Measurements from ENCODE around the gene VWA8.

The VWA8 gene

DNA sequence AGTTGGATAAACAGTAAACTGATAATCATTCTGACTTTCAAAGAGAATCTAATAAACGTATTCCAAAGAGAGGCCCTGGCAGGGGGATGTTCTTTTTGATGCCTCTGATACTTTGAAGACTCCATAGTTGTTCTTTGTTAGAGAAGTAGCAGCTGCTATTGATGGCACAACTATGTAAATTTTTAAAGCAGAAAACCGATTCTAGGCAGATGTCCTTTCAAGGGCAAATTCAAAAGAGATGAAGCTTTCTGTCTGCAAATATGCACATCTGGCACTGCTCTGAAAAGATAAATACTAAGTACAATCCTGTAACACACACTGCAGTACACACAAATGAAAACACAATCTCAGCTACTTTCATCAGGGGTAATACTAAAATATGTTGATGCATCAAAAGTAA, 250.1 kb downstream of the VWA8 start:
- ATAC-seq: no peak
- TF ChIP-seq ZNF70 (CRISPR knock-in tag; IDR thresholded peaks at IDR 0.05) (no peak), ZNF8 (CRISPR knock-in tag; IDR thresholded peaks at IDR 0.05) (no peak), ZFP30 (CRISPR knock-in tag; IDR thresholded peaks at IDR 0.05) (no peak), BACH2 (CRISPR knock-in tag; IDR thresholded peaks at IDR 0.05; ENCODE audit: borderline replicate concordance) (no peak), OSR1 (CRISPR knock-in tag; IDR thresholded peaks at IDR 0.05) (no peak), ARNTL (CRISPR knock-in tag; IDR thresholded peaks at IDR 0.05; ENCODE audit: borderline replicate concordance, low read depth) (no peak)
- TF ChIP-seq, protein P1, sequence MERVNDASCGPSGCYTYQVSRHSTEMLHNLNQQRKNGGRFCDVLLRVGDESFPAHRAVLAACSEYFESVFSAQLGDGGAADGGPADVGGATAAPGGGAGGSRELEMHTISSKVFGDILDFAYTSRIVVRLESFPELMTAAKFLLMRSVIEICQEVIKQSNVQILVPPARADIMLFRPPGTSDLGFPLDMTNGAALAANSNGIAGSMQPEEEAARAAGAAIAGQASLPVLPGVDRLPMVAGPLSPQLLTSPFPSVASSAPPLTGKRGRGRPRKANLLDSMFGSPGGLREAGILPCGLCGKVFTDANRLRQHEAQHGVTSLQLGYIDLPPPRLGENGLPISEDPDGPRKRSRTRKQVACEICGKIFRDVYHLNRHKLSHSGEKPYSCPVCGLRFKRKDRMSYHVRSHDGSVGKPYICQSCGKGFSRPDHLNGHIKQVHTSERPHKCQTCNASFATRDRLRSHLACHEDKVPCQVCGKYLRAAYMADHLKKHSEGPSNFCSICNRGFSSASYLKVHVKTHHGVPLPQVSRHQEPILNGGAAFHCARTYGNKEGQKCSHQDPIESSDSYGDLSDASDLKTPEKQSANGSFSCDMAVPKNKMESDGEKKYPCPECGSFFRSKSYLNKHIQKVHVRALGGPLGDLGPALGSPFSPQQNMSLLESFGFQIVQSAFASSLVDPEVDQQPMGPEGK (CRISPR knock-in tag; IDR thresholded peaks at IDR 0.05; ENCODE audit: borderline replicate concordance): no peak

GRCh38 chr13:41709511-41709910, 251.4 kb downstream of the VWA8 start:
- TF ChIP-seq, protein P2, sequence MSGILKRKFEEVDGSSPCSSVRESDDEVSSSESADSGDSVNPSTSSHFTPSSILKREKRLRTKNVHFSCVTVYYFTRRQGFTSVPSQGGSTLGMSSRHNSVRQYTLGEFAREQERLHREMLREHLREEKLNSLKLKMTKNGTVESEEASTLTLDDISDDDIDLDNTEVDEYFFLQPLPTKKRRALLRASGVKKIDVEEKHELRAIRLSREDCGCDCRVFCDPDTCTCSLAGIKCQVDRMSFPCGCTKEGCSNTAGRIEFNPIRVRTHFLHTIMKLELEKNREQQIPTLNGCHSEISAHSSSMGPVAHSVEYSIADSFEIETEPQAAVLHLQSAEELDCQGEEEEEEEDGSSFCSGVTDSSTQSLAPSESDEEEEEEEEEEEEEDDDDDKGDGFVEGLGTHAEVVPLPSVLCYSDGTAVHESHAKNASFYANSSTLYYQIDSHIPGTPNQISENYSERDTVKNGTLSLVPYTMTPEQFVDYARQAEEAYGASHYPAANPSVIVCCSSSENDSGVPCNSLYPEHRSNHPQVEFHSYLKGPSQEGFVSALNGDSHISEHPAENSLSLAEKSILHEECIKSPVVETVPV (CRISPR knock-in tag; IDR thresholded peaks at IDR 0.05): no peak
- TF ChIP-seq SNAI2 (CRISPR knock-in tag; IDR thresholded peaks at IDR 0.05): no peak
- no peak for TF ChIP-seq RARB (CRISPR knock-in tag; IDR thresholded peaks at IDR 0.05)
- no peak for TF ChIP-seq OSR1 (CRISPR knock-in tag; IDR thresholded peaks at IDR 0.05)
- no peak for TF ChIP-seq ESRRG (CRISPR knock-in tag; IDR thresholded peaks at IDR 0.05)
- no peak for TF ChIP-seq PPARA (CRISPR knock-in tag; IDR thresholded peaks at IDR 0.05; ENCODE audit: borderline replicate concordance)
- no peak for TF ChIP-seq TCF4 (CRISPR knock-in tag; IDR thresholded peaks at IDR 0.05; ENCODE audit: borderline replicate concordance)
- TF ChIP-seq ARNTL (CRISPR knock-in tag; IDR thresholded peaks at IDR 0.05; ENCODE audit: borderline replicate concordance, low read depth): no peak
- TF ChIP-seq, protein P3, sequence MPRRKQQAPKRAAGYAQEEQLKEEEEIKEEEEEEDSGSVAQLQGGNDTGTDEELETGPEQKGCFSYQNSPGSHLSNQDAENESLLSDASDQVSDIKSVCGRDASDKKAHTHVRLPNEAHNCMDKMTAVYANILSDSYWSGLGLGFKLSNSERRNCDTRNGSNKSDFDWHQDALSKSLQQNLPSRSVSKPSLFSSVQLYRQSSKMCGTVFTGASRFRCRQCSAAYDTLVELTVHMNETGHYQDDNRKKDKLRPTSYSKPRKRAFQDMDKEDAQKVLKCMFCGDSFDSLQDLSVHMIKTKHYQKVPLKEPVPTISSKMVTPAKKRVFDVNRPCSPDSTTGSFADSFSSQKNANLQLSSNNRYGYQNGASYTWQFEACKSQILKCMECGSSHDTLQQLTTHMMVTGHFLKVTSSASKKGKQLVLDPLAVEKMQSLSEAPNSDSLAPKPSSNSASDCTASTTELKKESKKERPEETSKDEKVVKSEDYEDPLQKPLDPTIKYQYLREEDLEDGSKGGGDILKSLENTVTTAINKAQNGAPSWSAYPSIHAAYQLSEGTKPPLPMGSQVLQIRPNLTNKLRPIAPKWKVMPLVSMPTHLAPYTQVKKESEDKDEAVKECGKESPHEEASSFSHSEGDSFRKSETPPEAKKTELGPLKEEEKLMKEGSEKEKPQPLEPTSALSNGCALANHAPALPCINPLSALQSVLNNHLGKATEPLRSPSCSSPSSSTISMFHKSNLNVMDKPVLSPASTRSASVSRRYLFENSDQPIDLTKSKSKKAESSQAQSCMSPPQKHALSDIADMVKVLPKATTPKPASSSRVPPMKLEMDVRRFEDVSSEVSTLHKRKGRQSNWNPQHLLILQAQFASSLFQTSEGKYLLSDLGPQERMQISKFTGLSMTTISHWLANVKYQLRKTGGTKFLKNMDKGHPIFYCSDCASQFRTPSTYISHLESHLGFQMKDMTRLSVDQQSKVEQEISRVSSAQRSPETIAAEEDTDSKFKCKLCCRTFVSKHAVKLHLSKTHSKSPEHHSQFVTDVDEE (CRISPR knock-in tag; IDR thresholded peaks at IDR 0.05): no peak
- no peak for TF ChIP-seq ZC3H10 (CRISPR knock-in tag; IDR thresholded peaks at IDR 0.05)
- no peak for TF ChIP-seq BACH2 (CRISPR knock-in tag; IDR thresholded peaks at IDR 0.05; ENCODE audit: borderline replicate concordance)
- TF ChIP-seq ZNF70 (CRISPR knock-in tag; IDR thresholded peaks at IDR 0.05): no peak
- TF ChIP-seq, protein P4, sequence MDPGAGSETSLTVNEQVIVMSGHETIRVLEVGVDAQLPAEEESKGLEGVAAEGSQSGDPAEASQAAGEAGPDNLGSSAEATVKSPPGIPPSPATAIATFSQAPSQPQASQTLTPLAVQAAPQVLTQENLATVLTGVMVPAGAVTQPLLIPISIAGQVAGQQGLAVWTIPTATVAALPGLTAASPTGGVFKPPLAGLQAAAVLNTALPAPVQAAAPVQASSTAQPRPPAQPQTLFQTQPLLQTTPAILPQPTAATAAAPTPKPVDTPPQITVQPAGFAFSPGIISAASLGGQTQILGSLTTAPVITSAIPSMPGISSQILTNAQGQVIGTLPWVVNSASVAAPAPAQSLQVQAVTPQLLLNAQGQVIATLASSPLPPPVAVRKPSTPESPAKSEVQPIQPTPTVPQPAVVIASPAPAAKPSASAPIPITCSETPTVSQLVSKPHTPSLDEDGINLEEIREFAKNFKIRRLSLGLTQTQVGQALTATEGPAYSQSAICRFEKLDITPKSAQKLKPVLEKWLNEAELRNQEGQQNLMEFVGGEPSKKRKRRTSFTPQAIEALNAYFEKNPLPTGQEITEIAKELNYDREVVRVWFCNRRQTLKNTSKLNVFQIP (CRISPR knock-in tag; IDR thresholded peaks at IDR 0.05; ENCODE audit: borderline replicate concordance, low read depth): no peak
- no peak for TF ChIP-seq ISL1 (CRISPR knock-in tag; IDR thresholded peaks at IDR 0.05)
- no peak for TF ChIP-seq GLIS3 (CRISPR knock-in tag; IDR thresholded peaks at IDR 0.05)
- ATAC-seq: no peak

GRCh38 chr13:41708713-41709112, 252.2 kb downstream of the VWA8 start:
- TF ChIP-seq RARB (CRISPR knock-in tag; IDR thresholded peaks at IDR 0.05): no peak
- ATAC-seq: no peak

DNA sequence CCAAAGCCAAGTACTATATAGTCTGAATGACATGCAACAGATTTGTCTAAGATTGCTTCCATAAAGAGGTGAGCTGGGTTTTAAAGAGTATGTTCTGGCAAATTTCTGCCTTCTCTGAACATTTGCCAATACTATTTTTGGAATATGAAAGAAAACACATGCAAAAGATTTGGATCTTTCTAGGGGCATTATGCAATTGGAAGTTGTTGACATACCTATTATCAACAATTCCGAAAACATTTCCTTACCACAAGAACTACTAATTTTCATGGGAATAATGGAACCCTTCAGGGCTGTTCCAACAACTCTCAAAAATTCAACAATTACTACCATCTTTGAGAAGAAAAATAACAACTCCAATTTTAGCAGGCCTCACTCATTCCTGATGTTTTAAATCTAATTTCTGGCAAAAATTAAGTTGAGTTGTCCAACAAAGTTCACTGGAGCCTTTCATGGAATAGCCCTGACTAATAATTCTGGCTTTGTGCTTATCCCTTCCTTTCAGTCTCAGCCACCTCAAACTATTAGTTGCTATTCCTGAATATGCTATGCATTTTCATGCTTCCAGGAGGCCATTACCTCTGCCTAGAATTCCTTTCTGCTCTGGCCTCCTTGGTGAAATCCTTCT, 253.6 kb downstream of the VWA8 start:
- ATAC-seq: no peak
- TF ChIP-seq ZNF565 (CRISPR knock-in tag; conservative IDR thresholded peaks at IDR 0.05; ENCODE audit: low read depth) (no peak), SNAI2 (CRISPR knock-in tag; IDR thresholded peaks at IDR 0.05) (no peak), TCF4 (CRISPR knock-in tag; IDR thresholded peaks at IDR 0.05; ENCODE audit: borderline replicate concordance) (0 out of 2 replicates have a peak, but pooled peaks have one; percentile 10), CREB5 (CRISPR knock-in tag; IDR thresholded peaks at IDR 0.05; ENCODE audit: low read depth) (no peak), ISL1 (CRISPR knock-in tag; IDR thresholded peaks at IDR 0.05) (peak; percentile 74)
- TF ChIP-seq, protein P4 (CRISPR knock-in tag; IDR thresholded peaks at IDR 0.05; ENCODE audit: borderline replicate concordance, low read depth): no peak
